NT2/D1 (cell line): ENCODE data around the gene TTC9C.
"Not testable (repeated sequence)": the region's sequence is repeated elsewhere in the genome, so short reads cannot be mapped to it uniquely, and the experiment has no call there.

Experiments used
- DNase-seq: peaks from one replicate; pipeline ENCODE4 v3.0.0-alpha.2; 2011; ENCODE audit warnings: low read depth, low spot score
- H3K27me3 ChIP-seq: 2 replicates; pipeline ENCODE4 v1.6.0; 2011; ENCODE audit warnings: mild to moderate bottlenecking; ENCODE audit not compliant: insufficient read length, insufficient read depth
- H3K36me3 ChIP-seq: 2 replicates; pipeline ENCODE4 v1.6.1; 2011; ENCODE audit warnings: mild to moderate bottlenecking, low read length, mixed read lengths; ENCODE audit not compliant: insufficient read depth, insufficient read length
- H3K4me1 ChIP-seq: 2 replicates; pipeline ENCODE4 v1.5.1; 2011; ENCODE audit not compliant: insufficient read depth, insufficient read length
- H3K4me3 ChIP-seq: 2 replicates; pipeline ENCODE4 v1.5.1; 2011; ENCODE audit warnings: low read depth; ENCODE audit not compliant: insufficient read length
- H3K9ac ChIP-seq: 2 replicates; pipeline ENCODE4 v1.6.0; 2011; ENCODE audit warnings: low read depth; ENCODE audit not compliant: insufficient read length
- H3K9me3 ChIP-seq: 2 replicates; pipeline ENCODE4 v1.5.1; 2011; ENCODE audit warnings: mild to moderate bottlenecking, low read length; ENCODE audit not compliant: insufficient read depth
- SUZ12 ChIP-seq: IDR thresholded peaks from 2 replicates; pipeline ENCODE4 v1.6.1; 2011; ENCODE audit not compliant: insufficient read length, insufficient read depth; ENCODE audit errors: extremely low read depth
- YY1 ChIP-seq: IDR thresholded peaks from 2 replicates; pipeline ENCODE4 v1.6.1; 2011; ENCODE audit not compliant: insufficient read length, insufficient read depth
- ZNF274 ChIP-seq: IDR thresholded peaks from 2 replicates; pipeline ENCODE4 v1.6.1; 2011; ENCODE audit warnings: mild to moderate bottlenecking, low read depth, low read length

The TTC9C gene

DNA sequence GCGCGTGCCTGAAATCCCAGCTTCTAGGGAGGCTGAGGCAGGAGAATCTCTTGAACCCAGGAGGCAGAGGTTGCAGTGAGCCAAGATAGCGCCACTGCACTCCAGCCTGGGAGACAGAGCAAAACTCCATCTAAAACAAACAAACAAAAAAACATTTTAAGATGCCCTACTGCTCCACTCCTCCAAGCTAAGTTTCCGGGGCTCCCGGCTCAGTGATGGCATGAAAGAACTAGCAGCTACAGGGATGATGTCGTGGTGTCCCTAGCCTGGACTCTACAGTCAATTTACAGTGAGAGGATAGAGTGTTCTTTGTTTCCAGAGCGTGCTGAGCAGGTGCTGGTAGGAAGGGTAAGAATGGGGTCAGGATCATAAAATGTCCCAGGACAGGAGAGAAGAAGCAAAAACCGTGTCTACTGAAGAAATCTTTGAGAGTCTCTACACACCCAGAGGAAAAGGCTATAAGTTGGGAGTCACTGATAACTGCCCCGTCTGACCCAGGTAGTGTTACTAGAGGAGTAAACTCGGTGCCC is 26.9 kb downstream of the TTC9C start:
- Histone ChIP-seq H3K36me3 (peaks cover 17% of the 10 kb centered on the region), H3K9ac (peak overlapping the region; percentile 53), H3K4me3 (no peak overlapping the region), H3K4me1 (peaks cover 6% of the 10 kb centered on the region), H3K9me3 (no peaks in the 10 kb centered on the region), H3K27me3 (no peaks in the 10 kb centered on the region)
- DNase-seq: no peak
- TF ChIP-seq ZNF274: no peak

DNA sequence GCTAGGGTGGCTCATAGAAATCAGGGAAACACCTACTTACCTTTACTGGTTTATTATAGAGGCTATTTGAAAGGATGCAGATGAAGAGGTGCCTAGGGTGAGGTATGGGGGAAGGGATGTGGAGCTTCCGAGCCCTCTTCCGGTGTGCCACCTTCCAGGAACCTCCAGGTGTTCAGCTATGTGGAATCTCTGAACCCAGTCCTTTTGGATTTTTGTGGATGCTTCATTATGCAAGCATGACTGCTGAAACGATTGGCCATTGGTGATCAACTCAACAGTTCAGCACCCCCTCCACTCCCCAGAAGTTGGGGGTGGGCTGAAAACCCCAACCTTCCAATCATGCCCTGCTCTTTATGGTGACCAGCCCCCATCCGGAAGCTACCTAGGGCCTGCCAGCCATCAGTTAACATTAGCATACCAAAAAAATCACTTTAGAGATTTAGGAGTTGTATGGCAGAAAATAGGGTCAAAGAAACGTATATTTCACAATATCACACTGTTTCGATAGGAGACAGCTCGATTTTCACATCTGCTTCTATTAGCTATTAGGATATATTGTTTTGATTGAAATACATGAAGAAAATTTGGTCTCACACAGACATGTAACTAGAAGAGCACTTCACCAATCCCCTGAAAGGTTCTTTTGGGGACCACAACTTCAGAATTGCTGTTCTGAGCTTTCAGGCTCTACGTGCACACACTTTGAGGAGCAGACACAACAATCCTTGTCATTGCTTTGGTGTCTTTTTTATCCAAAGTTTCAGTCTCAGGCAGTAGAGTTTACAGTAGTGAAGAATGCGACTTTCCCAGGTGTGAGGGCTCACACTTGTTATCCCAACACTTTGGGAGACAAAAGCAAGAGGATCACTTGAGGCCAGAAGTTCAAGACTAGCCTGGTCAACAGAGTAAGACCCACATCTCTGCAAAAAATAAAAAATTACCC is 29.8 kb downstream of the TTC9C start:
- peaks cover 12% of the 10 kb centered on the region for H3K36me3 ChIP-seq
- peak overlapping the region; percentile 18 for H3K4me3 ChIP-seq
- peak; percentile 63 for DNase-seq

GRCh38 chr11:62760867-62761227 is 32.6 kb downstream of the TTC9C start:
- not testable (repeated sequence) for H3K9me3 ChIP-seq, H3K27me3 ChIP-seq, H3K4me1 ChIP-seq, H3K9ac ChIP-seq, DNase-seq
- Histone ChIP-seq H3K4me3 (peak overlapping the region; percentile 2), H3K36me3 (peaks cover 24% of the 10 kb centered on the region)

More for the DNA sequence above, 29.8 kb downstream of the TTC9C start:
- Histone ChIP-seq H3K9me3 (no peaks in the 10 kb centered on the region), H3K27me3 (no peaks in the 10 kb centered on the region), H3K9ac (no peak overlapping the region), H3K4me1 (peaks cover 8% of the 10 kb centered on the region)
- no peak for TF ChIP-seq YY1
- no peak for TF ChIP-seq SUZ12
- no peak for TF ChIP-seq ZNF274

- peak overlapping the region; percentile 80 for H3K9ac ChIP-seq
- H3K27me3 ChIP-seq: no peaks in the 10 kb centered on the region
- no peak for DNase-seq
- no peaks in the 10 kb centered on the region for H3K9me3 ChIP-seq
- H3K4me1 ChIP-seq: peaks cover 3% of the 10 kb centered on the region
- peaks cover 39% of the 10 kb centered on the region for H3K36me3 ChIP-seq
- H3K4me3 ChIP-seq: peak overlapping the region; percentile 47
- TF ChIP-seq SUZ12 (no peak), YY1 (no peak), ZNF274 (no peak)
Observed at GRCh38 chr11:62770778-62771143, 42.5 kb downstream of the TTC9C start.

GRCh38 chr11:62771144-62772021 is 43.1 kb downstream of the TTC9C start, which contains the start of gene TAF6L:
TAF6L (plus strand) TSS chr11:62771396; CDS start chr11:62775784, 4,388 bp downstream.
- TF ChIP-seq YY1: no peak
- H3K27me3 ChIP-seq: no peaks in the 10 kb centered on the region
- no peaks in the 10 kb centered on the region for H3K9me3 ChIP-seq
- H3K36me3 ChIP-seq: peaks cover 39% of the 10 kb centered on the region
- peak; percentile 95 for DNase-seq
- H3K4me1 ChIP-seq: peaks cover 3% of the 10 kb centered on the region
- H3K4me3 ChIP-seq: peak within 1 kb of the TSS; percentile 96
- peak within 1 kb of the TSS; percentile 93 for H3K9ac ChIP-seq

DNA sequence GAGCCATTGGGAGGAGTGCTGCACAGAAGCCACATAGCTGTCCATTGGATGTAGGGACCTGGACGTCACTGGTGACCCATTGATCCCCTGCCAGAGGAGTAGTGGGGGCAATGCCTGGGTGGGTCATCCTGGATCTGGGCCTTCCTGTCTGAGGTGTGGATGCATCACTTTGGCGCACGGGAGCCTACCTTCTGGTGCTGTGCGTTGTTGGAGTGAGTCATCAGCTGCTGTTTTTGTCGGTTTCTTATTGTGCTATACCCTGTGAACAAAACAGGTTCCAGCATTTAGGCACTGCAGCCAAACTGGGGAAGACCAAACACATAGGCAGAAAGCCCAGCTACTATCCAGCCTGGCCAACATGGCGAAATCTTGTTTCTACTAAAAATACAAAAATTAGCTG is 46.1 kb downstream of the TTC9C start:
- H3K36me3 ChIP-seq: peaks cover 43% of the 10 kb centered on the region

DNA sequence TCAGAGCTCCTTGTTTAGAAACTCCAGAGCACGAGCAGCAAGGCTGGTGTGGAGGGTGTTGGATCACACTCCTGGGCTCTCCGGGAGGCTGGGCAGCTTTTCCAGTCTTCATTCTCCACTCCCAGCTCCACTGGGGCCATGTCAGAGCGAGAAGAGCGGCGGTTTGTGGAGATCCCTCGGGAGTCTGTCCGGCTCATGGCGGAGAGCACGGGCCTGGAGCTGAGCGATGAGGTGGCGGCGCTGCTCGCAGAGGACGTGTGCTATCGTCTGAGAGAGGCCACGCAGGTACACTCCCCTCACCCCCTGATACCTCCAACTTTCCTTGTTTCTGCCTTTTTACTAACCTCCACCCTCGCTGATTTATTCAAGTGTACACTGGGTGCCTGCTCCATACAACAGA is 47.4 kb downstream of the TTC9C start:
- H3K4me3 ChIP-seq: no peak overlapping the region
- TF ChIP-seq SUZ12: no peak
- TF ChIP-seq YY1: no peak
- TF ChIP-seq ZNF274: no peak
- H3K27me3 ChIP-seq: no peaks in the 10 kb centered on the region
- peaks cover 50% of the 10 kb centered on the region for H3K36me3 ChIP-seq
- DNase-seq: no peak
- no peak overlapping the region for H3K9ac ChIP-seq
- H3K9me3 ChIP-seq: no peaks in the 10 kb centered on the region
- H3K4me1 ChIP-seq: no peaks in the 10 kb centered on the region

More for the DNA sequence above, 46.1 kb downstream of the TTC9C start:
- DNase-seq: no peak
- H3K27me3 ChIP-seq: no peaks in the 10 kb centered on the region
- H3K4me1 ChIP-seq: peaks cover 3% of the 10 kb centered on the region
- no peak overlapping the region for H3K4me3 ChIP-seq
- no peak overlapping the region for H3K9ac ChIP-seq
- TF ChIP-seq SUZ12 (no peak), ZNF274 (no peak), YY1 (no peak)
- H3K9me3 ChIP-seq: no peaks in the 10 kb centered on the region
